ENCODE data around the gene ADAMTS2.

Gene ADAMTS2

DNA sequence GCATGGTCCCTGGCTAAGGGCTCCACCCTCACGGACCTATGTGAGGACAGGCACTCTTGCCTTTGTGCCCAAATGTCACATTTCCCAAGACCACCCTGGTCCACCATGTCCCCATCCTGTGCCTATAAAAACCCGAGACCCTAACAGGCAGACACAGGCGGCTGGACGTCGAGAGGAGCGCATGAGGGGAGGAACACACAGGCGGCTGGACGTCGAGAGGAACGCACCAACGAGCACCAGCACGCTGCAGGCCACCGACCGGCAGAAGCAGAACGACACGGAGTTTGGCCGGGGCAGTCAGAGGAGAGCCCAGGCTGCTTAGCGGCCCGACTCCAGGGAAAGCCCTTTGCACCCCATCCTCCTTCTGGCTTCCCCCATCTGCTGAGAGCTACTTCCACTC, 119.9 kb downstream of the ADAMTS2 start:
- Histone ChIP-seq H3K23ac (ENCODE audit: low read length in 2 of 2) (no peak overlapping the region), H2BK15ac (ENCODE audit: low read depth, poor library complexity, severe bottlenecking) (no peak overlapping the region)
- WGBS = 95% methylated on average over 19 of the region's 19 CpGs

GRCh38 chr5:179224741-179225140, 120.5 kb downstream of the ADAMTS2 start:
- Histone ChIP-seq H3K18ac (ENCODE audit: low read depth in 1 of 2, low read length in 2 of 2) (no peak overlapping the region), H3K9ac (ENCODE audit: low read length) (no peak overlapping the region), H3K14ac (ENCODE audit: low read length in 2 of 2) (no peak overlapping the region), H3K36me3 (ENCODE audit: control insufficient read depth in 1 of 2, insufficient read depth in 2 of 2, low read depth in 1 of 2, low read length in 2 of 2) (peaks cover 0 to 26% of the 10 kb centered on the region in 2 experiments), H2AFZ (ENCODE audit: low read depth, low read length) (no peak overlapping the region), H4K91ac (ENCODE audit: low read length) (no peak overlapping the region), H3K4me1 (ENCODE audit: control insufficient read depth, insufficient read depth, low read depth, low read length) (no peaks in the 10 kb centered on the region), H3K9me3 (ENCODE audit: control insufficient read depth, low read length) (no peaks in the 10 kb centered on the region), H3K79me1 (replicated peaks; ENCODE audit: low read length, poor library complexity, severe bottlenecking) (no peaks in the 10 kb centered on the region), H3K23ac (ENCODE audit: low read length in 2 of 2) (no peak overlapping the region), H4K8ac (ENCODE audit: low read length) (no peak overlapping the region), H2BK120ac (ENCODE audit: low read depth, low read length) (no peak overlapping the region), H3K27me3 (ENCODE audit: control insufficient read depth in 1 of 2, insufficient read depth in 1 of 2, low read length in 2 of 2) (no peaks in the 10 kb centered on the region), H2BK15ac (ENCODE audit: low read depth, poor library complexity, severe bottlenecking) (no peak overlapping the region), H2BK5ac (ENCODE audit: low read depth, low read length, poor library complexity, severe bottlenecking) (no peak overlapping the region), H3K4me3 (ENCODE audit: insufficient read depth in 1 of 2, low read depth in 1 of 2, low read length in 2 of 2) (no peak overlapping the region), H2BK12ac (ENCODE audit: low read length in 2 of 2) (no peak overlapping the region), H3K27ac (ENCODE audit: low read length, poor library complexity, severe bottlenecking) (no peak overlapping the region), H3K4ac (ENCODE audit: low read depth in 1 of 2, low read length in 2 of 2) (no peak overlapping the region), H2AK5ac (ENCODE audit: low read length, severe bottlenecking) (no peak overlapping the region), H3K4me2 (ENCODE audit: low read length, poor library complexity, severe bottlenecking) (no peak overlapping the region)
- no peak for DNase-seq
- WGBS = 95% methylated on average over 10 of the region's 10 CpGs

More for the DNA sequence above, 119.9 kb downstream of the ADAMTS2 start:
- Histone ChIP-seq H4K8ac (ENCODE audit: low read length) (no peak overlapping the region), H3K36me3 (ENCODE audit: control insufficient read depth in 1 of 2, insufficient read depth in 2 of 2, low read depth in 1 of 2, low read length in 2 of 2) (peaks cover 0 to 28% of the 10 kb centered on the region in 2 experiments), H4K91ac (ENCODE audit: low read length) (no peak overlapping the region), H3K4me3 (ENCODE audit: insufficient read depth in 1 of 2, low read depth in 1 of 2, low read length in 2 of 2) (no peak overlapping the region), H2BK120ac (ENCODE audit: low read depth, low read length) (no peak overlapping the region), H2BK12ac (ENCODE audit: low read length in 2 of 2) (no peak overlapping the region), H3K9ac (ENCODE audit: low read length) (no peak overlapping the region), H3K4me2 (ENCODE audit: low read length, poor library complexity, severe bottlenecking) (no peak overlapping the region), H3K27ac (ENCODE audit: low read length, poor library complexity, severe bottlenecking) (no peak overlapping the region), H2AK5ac (ENCODE audit: low read length, severe bottlenecking) (no peak overlapping the region), H3K4me1 (ENCODE audit: control insufficient read depth, insufficient read depth, low read depth, low read length) (no peaks in the 10 kb centered on the region), H3K4ac (ENCODE audit: low read depth in 1 of 2, low read length in 2 of 2) (no peak overlapping the region), H3K18ac (ENCODE audit: low read depth in 1 of 2, low read length in 2 of 2) (no peak overlapping the region), H3K14ac (ENCODE audit: low read length in 2 of 2) (no peak overlapping the region), H2BK5ac (ENCODE audit: low read depth, low read length, poor library complexity, severe bottlenecking) (no peak overlapping the region), H3K79me1 (replicated peaks; ENCODE audit: low read length, poor library complexity, severe bottlenecking) (no peaks in the 10 kb centered on the region), H3K9me3 (ENCODE audit: control insufficient read depth, low read length) (no peaks in the 10 kb centered on the region), H2AFZ (ENCODE audit: low read depth, low read length) (no peak overlapping the region), H3K27me3 (ENCODE audit: control insufficient read depth in 1 of 2, insufficient read depth in 1 of 2, low read length in 2 of 2) (no peaks in the 10 kb centered on the region)
- no peak for DNase-seq

- H3K4me3 ChIP-seq (ENCODE audit: insufficient read depth in 1 of 2, low read depth in 1 of 2, low read length in 2 of 2) = no peak overlapping the region
- DNase-seq = no peak
- no peaks in the 10 kb centered on the region for H3K27me3 ChIP-seq (ENCODE audit: control insufficient read depth in 1 of 2, insufficient read depth in 1 of 2, low read length in 2 of 2)
- no peak overlapping the region for H2BK12ac ChIP-seq (ENCODE audit: low read length in 2 of 2)
- no peak overlapping the region for H3K4ac ChIP-seq (ENCODE audit: low read depth in 1 of 2, low read length in 2 of 2)
- H2BK5ac ChIP-seq (ENCODE audit: low read depth, low read length, poor library complexity, severe bottlenecking) = no peak overlapping the region
- H4K8ac ChIP-seq (ENCODE audit: low read length) = no peak overlapping the region
- no peak overlapping the region for H3K23ac ChIP-seq (ENCODE audit: low read length in 2 of 2)
- H2BK120ac ChIP-seq (ENCODE audit: low read depth, low read length) = no peak overlapping the region
- no peak overlapping the region for H3K14ac ChIP-seq (ENCODE audit: low read length in 2 of 2)
- H4K91ac ChIP-seq (ENCODE audit: low read length) = no peak overlapping the region
- no peaks in the 10 kb centered on the region for H3K79me1 ChIP-seq (replicated peaks; ENCODE audit: low read length, poor library complexity, severe bottlenecking)
- WGBS = 99% methylated on average over 25 of the region's 25 CpGs
- no peak overlapping the region for H3K4me2 ChIP-seq (ENCODE audit: low read length, poor library complexity, severe bottlenecking)
- H3K4me1 ChIP-seq (ENCODE audit: control insufficient read depth, insufficient read depth, low read depth, low read length) = no peaks in the 10 kb centered on the region
- no peak overlapping the region for H3K18ac ChIP-seq (ENCODE audit: low read depth in 1 of 2, low read length in 2 of 2)
- H3K36me3 ChIP-seq (ENCODE audit: control insufficient read depth in 1 of 2, insufficient read depth in 2 of 2, low read depth in 1 of 2, low read length in 2 of 2) = peaks cover 0 to 23% of the 10 kb centered on the region in 2 experiments
- H3K9ac ChIP-seq (ENCODE audit: low read length) = no peak overlapping the region
- H3K9me3 ChIP-seq (ENCODE audit: control insufficient read depth, low read length) = no peaks in the 10 kb centered on the region
- H3K27ac ChIP-seq (ENCODE audit: low read length, poor library complexity, severe bottlenecking) = no peak overlapping the region
- H2AFZ ChIP-seq (ENCODE audit: low read depth, low read length) = no peak overlapping the region
- no peak overlapping the region for H2BK15ac ChIP-seq (ENCODE audit: low read depth, poor library complexity, severe bottlenecking)
- no peak overlapping the region for H2AK5ac ChIP-seq (ENCODE audit: low read length, severe bottlenecking)
These were observed 121.3 kb downstream of the ADAMTS2 start for GRCh38 chr5:179223961-179224360.

DNA sequence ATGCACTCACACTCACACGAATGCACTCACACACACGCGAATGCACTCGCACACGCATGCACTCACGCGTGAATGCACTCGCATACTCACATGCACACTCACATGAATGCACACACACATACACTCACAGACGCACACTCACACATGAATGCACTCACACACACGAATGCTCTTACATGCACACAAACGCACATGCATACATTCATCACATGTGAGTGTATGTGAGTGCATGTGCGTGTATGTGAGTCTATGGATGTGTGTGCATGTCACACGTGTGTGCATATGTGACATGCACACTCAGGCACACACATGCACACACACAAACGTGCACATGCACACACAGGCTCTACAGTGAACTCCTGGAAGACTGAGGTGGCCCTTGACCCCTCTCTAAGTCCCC, 121.7 kb downstream of the ADAMTS2 start:
- Histone ChIP-seq H2BK12ac (ENCODE audit: low read length in 2 of 2) (no peak overlapping the region), H3K4me1 (ENCODE audit: control insufficient read depth, insufficient read depth, low read depth, low read length) (no peaks in the 10 kb centered on the region), H3K23ac (ENCODE audit: low read length in 2 of 2) (no peak overlapping the region), H3K9me3 (ENCODE audit: control insufficient read depth, low read length) (no peaks in the 10 kb centered on the region), H3K4ac (ENCODE audit: low read depth in 1 of 2, low read length in 2 of 2) (no peak overlapping the region), H2BK15ac (ENCODE audit: low read depth, poor library complexity, severe bottlenecking) (no peak overlapping the region), H2AFZ (ENCODE audit: low read depth, low read length) (no peak overlapping the region), H2AK5ac (ENCODE audit: low read length, severe bottlenecking) (no peak overlapping the region), H2BK5ac (ENCODE audit: low read depth, low read length, poor library complexity, severe bottlenecking) (no peak overlapping the region), H3K36me3 (ENCODE audit: control insufficient read depth in 1 of 2, insufficient read depth in 2 of 2, low read depth in 1 of 2, low read length in 2 of 2) (peaks cover 0 to 23% of the 10 kb centered on the region in 2 experiments), H4K91ac (ENCODE audit: low read length) (no peak overlapping the region), H3K9ac (ENCODE audit: low read length) (no peak overlapping the region), H3K4me2 (ENCODE audit: low read length, poor library complexity, severe bottlenecking) (no peak overlapping the region), H3K4me3 (ENCODE audit: insufficient read depth in 1 of 2, low read depth in 1 of 2, low read length in 2 of 2) (no peak overlapping the region), H3K18ac (ENCODE audit: low read depth in 1 of 2, low read length in 2 of 2) (no peak overlapping the region), H3K14ac (ENCODE audit: low read length in 2 of 2) (no peak overlapping the region), H4K8ac (ENCODE audit: low read length) (no peak overlapping the region), H3K27ac (ENCODE audit: low read length, poor library complexity, severe bottlenecking) (no peak overlapping the region), H3K79me1 (replicated peaks; ENCODE audit: low read length, poor library complexity, severe bottlenecking) (no peaks in the 10 kb centered on the region), H2BK120ac (ENCODE audit: low read depth, low read length) (no peak overlapping the region), H3K27me3 (ENCODE audit: control insufficient read depth in 1 of 2, insufficient read depth in 1 of 2, low read length in 2 of 2) (no peaks in the 10 kb centered on the region)
- no peak for DNase-seq
- 84% methylated on average over 11 of the region's 14 CpGs for WGBS
